Neuron (in vitro differentiated cells): ENCODE measurements around the gene TP53RK.

Source experiments
- H2AFZ ChIP-seq: one replicate; pipeline ENCODE4 v1.6.1; 2013; ENCODE audit warnings: low read depth, mild to moderate bottlenecking, inconsistent platforms, low read length, moderate library complexity
- H3K27me3 ChIP-seq: one replicate; pipeline ENCODE4 v1.6.1; 2013; ENCODE audit warnings: low read length; ENCODE audit not compliant: insufficient read depth
- H3K36me3 ChIP-seq: one replicate; pipeline ENCODE4 v1.6.1; 2013; ENCODE audit warnings: low read length; ENCODE audit not compliant: insufficient read depth
- H3K4me1 ChIP-seq: one replicate; pipeline ENCODE4 v1.6.1; 2013; ENCODE audit warnings: low read length; ENCODE audit not compliant: insufficient read depth
- H3K4me3 ChIP-seq: 2 replicates; pipeline ENCODE4 v1.5.1; 2013; ENCODE audit warnings: mild to moderate bottlenecking, low read length, moderate library complexity
- H3K9me3 ChIP-seq: one replicate; pipeline ENCODE4 v1.6.1; 2013; ENCODE audit warnings: low read length

TP53RK gene

GRCh38 chr20:46673394-46674252, 15.6 kb downstream of the TP53RK start:
- no peaks in the 10 kb centered on the region for H3K27me3 ChIP-seq
- H3K4me1 ChIP-seq = peaks cover 8% of the 10 kb centered on the region
- H3K9me3 ChIP-seq = peaks cover 6% of the 10 kb centered on the region
- no peak overlapping the region for H3K4me3 ChIP-seq
- H2AFZ ChIP-seq = no peak overlapping the region
- H3K36me3 ChIP-seq = peaks cover 3% of the 10 kb centered on the region

GRCh38 chr20:46672543-46673148, 16.6 kb downstream of the TP53RK start:
- Histone ChIP-seq H2AFZ (no peak overlapping the region), H3K9me3 (peaks cover 6% of the 10 kb centered on the region), H3K27me3 (no peaks in the 10 kb centered on the region)

GRCh38 chr20:46671866-46672542, 17.2 kb downstream of the TP53RK start:
- Histone ChIP-seq H2AFZ (no peak overlapping the region), H3K9me3 (peaks cover 6% of the 10 kb centered on the region), H3K27me3 (no peaks in the 10 kb centered on the region), H3K4me1 (peaks cover 8% of the 10 kb centered on the region), H3K4me3 (no peak overlapping the region), H3K36me3 (peaks cover 3% of the 10 kb centered on the region)

More at GRCh38 chr20:46672543-46673148, 16.6 kb downstream of the TP53RK start:
- Histone ChIP-seq H3K4me1 (peaks cover 8% of the 10 kb centered on the region), H3K4me3 (no peak overlapping the region), H3K36me3 (peaks cover 3% of the 10 kb centered on the region)

GRCh38 chr20:46670585-46671584, 18.4 kb downstream of the TP53RK start:
- H2AFZ ChIP-seq = no peak overlapping the region
- peaks cover 6% of the 10 kb centered on the region for H3K9me3 ChIP-seq
- H3K27me3 ChIP-seq = no peaks in the 10 kb centered on the region
- H3K4me1 ChIP-seq = peaks cover 8% of the 10 kb centered on the region
- H3K36me3 ChIP-seq = peaks cover 3% of the 10 kb centered on the region
- H3K4me3 ChIP-seq = no peak overlapping the region

GRCh38 chr20:46670228-46670584, 19.0 kb downstream of the TP53RK start:
- Histone ChIP-seq H3K4me3 (no peak overlapping the region), H2AFZ (no peak overlapping the region), H3K36me3 (peaks cover 3% of the 10 kb centered on the region), H3K4me1 (peaks cover 8% of the 10 kb centered on the region), H3K27me3 (no peaks in the 10 kb centered on the region), H3K9me3 (peaks cover 6% of the 10 kb centered on the region)

- Histone ChIP-seq H3K4me3 (no peak overlapping the region), H3K4me1 (no peaks in the 10 kb centered on the region), H3K36me3 (peaks cover 10% of the 10 kb centered on the region), H2AFZ (no peak overlapping the region), H3K9me3 (peaks cover 6% of the 10 kb centered on the region), H3K27me3 (no peaks in the 10 kb centered on the region)
Measured at GRCh38 chr20:46666818-46667515, 22.3 kb downstream of the TP53RK start.

GRCh38 chr20:46666306-46666705, 22.9 kb downstream of the TP53RK start:
- H3K27me3 ChIP-seq = no peaks in the 10 kb centered on the region
- peaks cover 11% of the 10 kb centered on the region for H3K36me3 ChIP-seq
- peaks cover 6% of the 10 kb centered on the region for H3K9me3 ChIP-seq
- no peak overlapping the region for H3K4me3 ChIP-seq
- no peaks in the 10 kb centered on the region for H3K4me1 ChIP-seq
- H2AFZ ChIP-seq = no peak overlapping the region

GRCh38 chr20:46665602-46666001, 23.6 kb downstream of the TP53RK start:
- peaks cover 2% of the 10 kb centered on the region for H3K9me3 ChIP-seq
- no peak overlapping the region for H3K4me3 ChIP-seq
- H3K27me3 ChIP-seq = no peaks in the 10 kb centered on the region
- H3K36me3 ChIP-seq = peaks cover 12% of the 10 kb centered on the region
- H2AFZ ChIP-seq = no peak overlapping the region
- H3K4me1 ChIP-seq = no peaks in the 10 kb centered on the region

GRCh38 chr20:46663531-46663930, 25.7 kb downstream of the TP53RK start:
- Histone ChIP-seq H3K9me3 (no peaks in the 10 kb centered on the region), H3K36me3 (peaks cover 10% of the 10 kb centered on the region), H3K4me3 (no peak overlapping the region), H3K4me1 (no peaks in the 10 kb centered on the region), H2AFZ (no peak overlapping the region), H3K27me3 (no peaks in the 10 kb centered on the region)

GRCh38 chr20:46661659-46662058, 27.6 kb downstream of the TP53RK start:
- Histone ChIP-seq H3K36me3 (peaks cover 10% of the 10 kb centered on the region), H2AFZ (no peak overlapping the region), H3K4me3 (no peak overlapping the region), H3K4me1 (no peaks in the 10 kb centered on the region), H3K9me3 (no peaks in the 10 kb centered on the region), H3K27me3 (no peaks in the 10 kb centered on the region)

- H2AFZ ChIP-seq = no peak overlapping the region
- no peaks in the 10 kb centered on the region for H3K4me1 ChIP-seq
- no peaks in the 10 kb centered on the region for H3K9me3 ChIP-seq
- H3K27me3 ChIP-seq = no peaks in the 10 kb centered on the region
- H3K36me3 ChIP-seq = peaks cover 10% of the 10 kb centered on the region
- no peak overlapping the region for H3K4me3 ChIP-seq
Measured at GRCh38 chr20:46660487-46660886, 28.8 kb downstream of the TP53RK start.

- no peak overlapping the region for H2AFZ ChIP-seq
- peaks cover 4% of the 10 kb centered on the region for H3K36me3 ChIP-seq
- H3K4me3 ChIP-seq = no peak overlapping the region
- no peaks in the 10 kb centered on the region for H3K9me3 ChIP-seq
- no peaks in the 10 kb centered on the region for H3K4me1 ChIP-seq
- H3K27me3 ChIP-seq = no peaks in the 10 kb centered on the region
Measured at GRCh38 chr20:46657618-46658017, 31.6 kb downstream of the TP53RK start.
